Fibroblast of skin of right biceps (primary cell): ENCODE results near the gene INTS12.

Experiments used
- DNase-seq: peaks from one replicate; pipeline ENCODE4 v3.0.0-alpha.2; 2013

Gene INTS12

GRCh38 chr4:105679186-105679585 is 29.3 kb downstream of the INTS12 start:
- no peak for DNase-seq

DNA sequence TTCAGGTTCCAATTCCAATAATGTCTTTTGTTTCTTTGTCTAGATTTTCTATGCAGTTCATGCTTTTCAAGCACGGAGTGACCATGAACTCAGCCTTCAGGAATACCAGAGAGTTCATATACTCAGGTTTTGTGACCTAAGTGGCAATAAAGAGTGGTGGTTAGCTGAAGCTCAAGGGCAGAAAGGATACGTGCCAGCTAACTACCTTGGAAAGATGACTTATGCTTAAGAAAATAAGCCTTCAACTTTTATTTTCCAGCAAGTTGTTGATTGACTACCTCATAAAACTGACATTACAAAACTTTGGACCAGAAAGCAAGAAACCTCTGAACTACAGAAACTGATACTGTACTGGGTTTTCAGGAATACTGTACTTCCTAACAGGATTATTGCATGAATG is 30.8 kb downstream of the INTS12 start:
- no peak for DNase-seq

GRCh38 chr4:105674011-105674410 is 34.5 kb downstream of the INTS12 start:
- DNase-seq: no peak

DNA sequence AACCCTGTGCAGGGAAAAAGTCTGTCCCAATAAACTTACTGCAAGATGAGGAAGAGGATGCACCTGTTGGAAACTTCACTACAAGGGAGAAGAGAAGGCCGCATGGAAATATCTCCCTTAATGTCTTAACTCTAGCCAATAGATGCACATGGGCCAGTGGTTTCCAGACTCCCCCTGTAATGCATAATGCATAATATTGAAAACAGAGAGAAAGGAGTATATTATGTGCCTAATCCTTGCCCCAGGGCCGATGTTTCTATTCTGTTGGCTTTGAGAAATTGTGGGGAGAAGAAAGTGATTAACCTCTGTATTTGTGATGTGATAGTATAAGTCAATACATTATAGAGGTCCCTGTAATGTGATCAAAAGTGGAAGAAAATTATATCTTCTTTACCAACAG is 37.2 kb downstream of the INTS12 start:
- no peak for DNase-seq

DNA sequence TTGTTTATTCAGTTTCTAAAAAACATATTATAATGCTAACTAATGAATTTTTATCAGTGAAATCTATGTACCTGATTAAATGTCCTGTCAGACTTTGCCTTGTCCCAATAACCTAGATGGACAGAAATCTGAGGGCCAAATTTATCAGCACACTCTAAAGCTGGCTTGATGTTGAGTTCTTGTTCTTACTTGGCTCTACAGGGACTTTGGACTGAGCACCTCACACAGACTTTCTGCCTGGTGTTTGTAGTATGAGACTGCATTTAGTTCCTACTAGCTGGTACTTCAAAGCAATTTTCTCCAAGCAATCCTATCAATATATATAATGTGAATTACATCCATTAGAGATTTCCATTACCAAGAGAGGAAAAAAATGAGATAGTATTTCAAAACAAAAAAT is 37.8 kb downstream of the INTS12 start:
- no peak for DNase-seq

DNA sequence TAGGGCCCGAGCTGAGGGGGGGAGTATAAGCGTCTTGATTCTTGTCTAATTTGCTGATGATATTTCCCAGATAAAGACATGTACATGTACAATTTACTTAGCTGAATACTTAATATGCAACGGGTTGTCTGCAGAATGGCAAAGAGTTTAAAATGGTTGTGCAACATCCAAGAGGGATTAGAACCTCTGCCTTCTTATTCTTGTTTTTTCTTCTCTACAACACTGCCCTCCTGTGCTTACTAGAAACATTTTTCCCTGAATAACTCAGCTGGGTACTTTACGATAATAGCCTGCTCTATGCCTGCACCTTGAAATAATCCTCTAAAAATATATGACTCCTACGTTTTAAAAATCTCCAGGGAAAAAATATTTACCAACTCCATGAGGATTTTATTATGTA is 41.8 kb downstream of the INTS12 start:
- no peak for DNase-seq

GRCh38 chr4:105662935-105663675 is 45.4 kb downstream of the INTS12 start:
- DNase-seq: no peak

GRCh38 chr4:105661028-105661427 is 47.5 kb downstream of the INTS12 start:
- no peak for DNase-seq

GRCh38 chr4:105659190-105659589 is 49.3 kb downstream of the INTS12 start:
- DNase-seq: no peak

GRCh38 chr4:105657117-105657765 is 51.2 kb downstream of the INTS12 start:
- DNase-seq: no peak

- DNase-seq: no peak
Observed at GRCh38 chr4:105652286-105652888, 56.1 kb downstream of the INTS12 start.

GRCh38 chr4:105651884-105652283 is 56.6 kb downstream of the INTS12 start:
- DNase-seq: no peak

DNA sequence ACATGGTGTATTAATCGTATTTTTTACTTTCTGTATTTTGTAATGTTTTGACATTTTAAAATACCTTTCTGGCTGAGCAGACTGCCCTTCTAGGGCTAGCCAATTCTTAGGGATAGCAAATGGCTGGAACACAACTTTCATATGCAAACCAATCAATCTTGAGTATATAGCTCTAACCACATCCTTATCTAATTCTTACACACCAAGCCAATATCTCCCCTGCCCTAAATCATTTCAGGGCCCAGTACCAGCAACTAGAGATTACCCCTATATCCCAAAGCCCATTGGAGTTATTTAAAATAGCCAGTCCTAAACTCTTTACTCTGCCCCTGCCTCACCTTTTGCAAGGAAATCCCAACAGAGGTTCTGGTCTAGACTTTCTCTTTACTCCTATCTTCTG is 58.3 kb downstream of the INTS12 start:
- DNase-seq: no peak

DNA sequence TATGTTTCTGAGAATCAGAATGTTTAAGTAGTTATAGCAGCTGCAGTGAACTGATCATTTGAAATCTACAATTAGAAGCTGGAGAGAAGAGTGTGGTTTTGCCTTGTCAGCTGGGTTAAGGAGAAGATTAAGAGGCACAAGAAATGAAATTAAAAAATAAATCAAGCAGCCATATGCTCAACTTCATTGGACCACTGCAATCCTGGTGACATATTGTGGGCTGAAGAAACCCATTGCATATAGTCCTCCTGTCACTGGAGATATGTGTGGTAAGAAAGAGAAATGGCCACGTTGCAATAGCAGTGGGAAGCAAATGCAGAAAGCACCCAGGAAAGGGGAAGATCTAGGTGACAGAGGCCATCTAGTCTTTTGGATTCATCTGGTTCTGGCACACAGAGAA is 63.0 kb downstream of the INTS12 start:
- DNase-seq: no peak

DNA sequence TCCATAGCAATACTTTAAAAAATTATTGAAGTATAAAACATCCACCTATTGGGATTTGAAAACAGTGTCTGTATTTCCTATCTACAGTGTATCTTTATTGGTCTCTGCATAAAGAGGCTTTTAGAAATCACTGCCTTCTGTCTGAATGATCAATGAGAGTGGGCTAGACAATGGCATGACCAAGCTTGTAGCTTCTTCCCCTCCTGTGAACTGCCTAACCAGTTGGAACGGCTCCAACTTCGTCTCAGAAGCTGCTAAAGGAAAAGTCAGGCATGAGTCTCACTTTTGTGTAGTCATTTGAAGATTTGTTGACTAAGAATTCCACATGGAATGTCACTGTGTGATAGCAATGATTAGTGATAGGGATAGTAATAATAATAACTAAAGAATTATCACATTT is 64.2 kb downstream of the INTS12 start:
- no peak for DNase-seq

- DNase-seq: no peak
Observed at GRCh38 chr4:105641845-105642244, 66.6 kb downstream of the INTS12 start.

DNA sequence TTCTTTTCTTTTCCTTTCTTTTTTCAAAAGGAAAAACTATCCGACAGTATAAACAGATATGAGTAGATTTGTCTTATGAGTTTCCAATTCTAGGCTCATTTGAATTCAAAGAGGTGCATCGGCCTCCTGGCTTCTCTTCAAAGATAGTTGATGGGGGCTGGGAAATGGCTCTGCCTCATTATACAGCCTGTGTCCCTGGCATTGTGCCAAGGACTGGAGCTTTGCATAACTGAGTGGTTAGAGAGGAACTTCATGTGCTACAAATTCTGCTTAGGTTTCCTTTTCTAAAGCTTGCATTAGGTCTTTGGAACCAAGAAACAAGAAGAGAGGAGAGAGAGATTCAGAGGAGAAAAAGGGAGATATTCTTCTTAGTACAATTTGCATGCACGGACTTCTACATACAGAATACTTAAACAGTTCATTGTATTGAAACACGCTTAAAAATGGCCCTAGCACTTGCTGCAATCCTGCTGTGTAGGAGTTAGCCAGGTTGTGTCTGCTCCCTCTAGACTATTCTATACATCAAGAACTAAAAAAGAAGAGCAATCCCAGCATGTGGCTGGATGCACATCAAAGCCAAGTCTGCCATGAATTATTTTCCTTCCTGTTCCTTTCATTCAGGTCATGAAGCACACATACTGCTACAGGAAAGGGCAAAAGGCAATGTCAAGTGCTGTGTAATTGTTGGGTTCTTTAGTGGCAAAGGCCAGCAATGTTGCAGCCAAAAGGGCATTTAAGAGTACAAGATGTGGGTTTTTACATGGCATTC is 70.9 kb downstream of the INTS12 start:
- peak; percentile 25 for DNase-seq

DNA sequence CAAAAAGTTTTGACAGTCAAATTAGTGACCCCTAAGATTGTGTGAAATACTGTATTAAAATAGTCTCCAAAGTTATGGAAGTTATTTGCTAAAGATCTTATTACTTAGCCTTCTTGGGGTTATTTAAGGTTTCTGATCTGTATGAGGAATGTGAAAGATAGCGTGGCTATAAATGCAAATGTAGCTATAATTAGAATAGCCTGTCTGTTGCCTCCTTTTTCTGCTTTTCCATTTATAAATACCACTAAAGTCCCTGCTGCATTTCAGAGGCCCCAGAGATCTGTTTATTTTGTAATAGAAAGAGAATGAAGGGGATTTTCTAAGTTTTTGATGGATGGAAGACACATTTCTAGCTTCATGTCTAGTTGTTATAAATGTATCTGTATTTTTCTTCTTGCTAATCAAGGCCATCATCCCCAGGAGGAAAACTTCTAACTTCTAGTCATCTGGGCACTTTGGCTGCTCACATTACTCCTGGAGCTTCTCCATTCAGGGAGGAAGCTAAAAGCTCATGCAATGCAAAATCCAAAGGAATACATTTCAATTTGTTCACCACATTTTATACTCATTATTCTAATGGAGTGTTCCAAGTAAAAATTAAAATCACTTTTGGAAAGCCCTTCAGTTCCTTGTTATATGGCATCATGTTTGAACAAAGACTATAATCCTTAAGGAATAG is 73.9 kb downstream of the INTS12 start:
- no peak for DNase-seq

DNA sequence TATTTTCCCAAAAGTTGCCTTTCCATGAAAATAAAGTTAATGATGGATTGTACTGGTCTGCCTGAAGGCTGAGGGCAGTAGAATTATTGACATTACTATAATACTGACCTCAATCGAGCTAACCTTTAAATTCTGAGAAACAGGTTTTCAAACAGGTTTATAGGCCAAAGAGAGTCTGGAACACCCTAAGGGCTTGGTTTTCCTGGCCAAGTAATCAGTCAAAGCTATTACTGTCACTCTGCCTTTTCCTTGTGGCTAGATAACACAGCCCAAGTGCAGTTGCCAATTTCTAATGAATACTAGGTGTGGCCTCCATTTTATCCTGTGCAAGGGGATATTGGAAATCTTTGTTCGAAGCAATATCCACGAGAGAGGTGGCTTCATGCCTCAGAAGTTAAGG is 75.2 kb downstream of the INTS12 start:
- DNase-seq: no peak
